ENCODE results near the gene VEPH1.

Gene VEPH1

GRCh38 chr3:157226173-157226847 is 276.9 kb downstream of the VEPH1 start:
- TF ChIP-seq, protein P1, sequence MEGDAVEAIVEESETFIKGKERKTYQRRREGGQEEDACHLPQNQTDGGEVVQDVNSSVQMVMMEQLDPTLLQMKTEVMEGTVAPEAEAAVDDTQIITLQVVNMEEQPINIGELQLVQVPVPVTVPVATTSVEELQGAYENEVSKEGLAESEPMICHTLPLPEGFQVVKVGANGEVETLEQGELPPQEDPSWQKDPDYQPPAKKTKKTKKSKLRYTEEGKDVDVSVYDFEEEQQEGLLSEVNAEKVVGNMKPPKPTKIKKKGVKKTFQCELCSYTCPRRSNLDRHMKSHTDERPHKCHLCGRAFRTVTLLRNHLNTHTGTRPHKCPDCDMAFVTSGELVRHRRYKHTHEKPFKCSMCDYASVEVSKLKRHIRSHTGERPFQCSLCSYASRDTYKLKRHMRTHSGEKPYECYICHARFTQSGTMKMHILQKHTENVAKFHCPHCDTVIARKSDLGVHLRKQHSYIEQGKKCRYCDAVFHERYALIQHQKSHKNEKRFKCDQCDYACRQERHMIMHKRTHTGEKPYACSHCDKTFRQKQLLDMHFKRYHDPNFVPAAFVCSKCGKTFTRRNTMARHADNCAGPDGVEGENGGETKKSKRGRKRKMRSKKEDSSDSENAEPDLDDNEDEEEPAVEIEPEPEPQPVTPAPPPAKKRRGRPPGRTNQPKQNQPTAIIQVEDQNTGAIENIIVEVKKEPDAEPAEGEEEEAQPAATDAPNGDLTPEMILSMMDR (IDR thresholded peaks at IDR 0.05): no peak

DNA sequence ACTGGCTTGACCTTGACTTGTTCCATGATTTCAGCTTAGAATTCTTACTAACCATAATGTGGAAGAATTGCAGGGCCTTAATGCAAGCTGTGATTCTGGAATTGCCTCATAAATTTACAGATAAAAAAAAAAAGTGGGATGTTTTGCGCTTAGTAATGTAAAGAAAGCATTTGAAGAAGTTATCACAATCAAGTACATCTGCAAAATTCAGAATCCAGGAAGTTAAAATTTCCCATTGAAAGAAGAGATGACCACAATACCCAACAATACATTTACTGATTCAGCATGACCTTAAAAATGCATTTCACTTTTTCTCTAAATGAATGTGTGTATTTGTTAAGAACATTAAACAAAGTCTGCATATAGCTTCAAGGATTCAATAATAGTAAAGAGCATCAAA is 278.2 kb downstream of the VEPH1 start:
- TF ChIP-seq, protein P1 (IDR thresholded peaks at IDR 0.05): no peak

- TF ChIP-seq, protein P1 (IDR thresholded peaks at IDR 0.05): no peak
These were observed 282.3 kb downstream of the VEPH1 start for GRCh38 chr3:157220883-157221282.

DNA sequence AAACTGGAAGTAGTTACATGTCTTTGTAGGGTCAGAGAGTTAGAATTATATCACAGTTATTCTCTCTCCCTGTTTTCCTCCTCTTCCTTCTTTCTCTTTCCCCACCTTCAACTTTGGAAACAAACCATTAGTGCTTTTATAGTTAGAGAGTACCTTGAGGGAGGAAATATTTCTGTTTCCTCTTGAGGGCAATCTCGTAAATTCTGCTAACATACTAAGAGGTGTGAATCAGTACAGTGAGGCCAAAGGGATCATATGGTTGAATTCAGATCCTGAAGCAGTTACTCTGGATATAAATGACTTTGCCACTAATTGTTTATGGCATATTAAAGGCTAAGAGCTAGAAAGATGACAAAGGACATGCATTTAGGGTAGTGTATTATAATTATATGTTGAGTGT is 283.0 kb downstream of the VEPH1 start:
- TF ChIP-seq, protein P1 (IDR thresholded peaks at IDR 0.05): no peak

- TF ChIP-seq, protein P1 (IDR thresholded peaks at IDR 0.05): no peak
These were observed 284.0 kb downstream of the VEPH1 start for GRCh38 chr3:157219215-157219614.

Measured in LNCAP (cell line).